Endothelial cell (in vitro differentiated cells): Measurements from ENCODE around the gene KYNU. TPM values are rescaled to one million over a fixed set of nuclear protein-coding genes. Genes with fewer than 3 reads are reported as not detected.

Experiments
- DNase-seq: peaks from one replicate; pipeline ENCODE4 v3.0.0; 2021; ENCODE audit warnings: low spot score
- H3K27ac Mint-ChIP-seq: one replicate; pipeline ENCODE4 v1.8.0; 2021; ENCODE audit warnings: mixed read lengths, inconsistent platforms; ENCODE audit not compliant: unreplicated experiment
- H3K27me3 Mint-ChIP-seq: one replicate; pipeline ENCODE4 v1.8.0; 2021; ENCODE audit warnings: mild to moderate bottlenecking, moderate library complexity, mixed read lengths, inconsistent platforms; ENCODE audit not compliant: unreplicated experiment
- H3K36me3 Mint-ChIP-seq: one replicate; pipeline ENCODE4 v1.8.0; 2021; ENCODE audit warnings: mild to moderate bottlenecking, low read depth, mixed read lengths, inconsistent platforms; ENCODE audit not compliant: unreplicated experiment
- H3K4me1 Mint-ChIP-seq: one replicate; pipeline ENCODE4 v1.8.0; 2021; ENCODE audit warnings: mild to moderate bottlenecking, mixed read lengths, inconsistent platforms; ENCODE audit not compliant: unreplicated experiment
- H3K4me3 Mint-ChIP-seq: one replicate; pipeline ENCODE4 v1.8.0; 2021; ENCODE audit warnings: mild to moderate bottlenecking, mixed read lengths, inconsistent platforms; ENCODE audit not compliant: unreplicated experiment
- H3K9me3 Mint-ChIP-seq: one replicate; pipeline ENCODE4 v1.8.0; 2021; ENCODE audit warnings: mixed read lengths, inconsistent platforms; ENCODE audit not compliant: unreplicated experiment
- CTCF ChIP-seq: fragments of 200-600 bp; sonication (generic); IDR thresholded peaks from one replicate; pipeline ENCODE4 v1.5.0; 2021; ENCODE audit warnings: antibody characterized with exemption; ENCODE audit not compliant: unreplicated experiment
- total RNA-seq: library from RNA; stranded (reverse); fragmentation: NEBNext Ultra II Directional; extraction: Animal tissue kit (Norgen Biotek cat#: 25700); gene quantifications from one replicate; pipeline ENCODE4 v1.2.1, GENCODE V29; 2021; ENCODE audit not compliant: unreplicated experiment

The KYNU gene
- total RNA-seq, 1 donor from 2014 or later = not detected

DNA sequence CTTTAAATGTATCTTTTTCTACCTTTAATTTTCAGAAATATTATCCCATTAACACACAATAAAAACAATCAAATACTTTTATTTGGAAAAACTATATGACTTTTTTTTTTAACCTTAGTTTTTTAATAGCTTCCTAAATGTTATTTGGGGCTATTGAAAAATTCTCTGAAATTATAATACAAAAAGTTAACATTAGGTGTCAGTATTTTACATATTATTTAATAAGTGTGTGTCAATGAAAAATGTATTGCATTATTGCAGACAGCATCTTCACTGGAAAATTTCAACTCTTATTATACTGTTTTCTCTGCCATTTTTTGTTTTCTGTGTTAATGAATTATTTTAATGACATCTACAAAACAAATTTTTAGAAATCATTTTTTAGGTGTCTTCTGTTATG lies 200.6 kb downstream of the KYNU start:
- Mint-ChIP-seq H3K4me1 (no peaks in the 10 kb centered on the region), H3K9me3 (no peaks in the 10 kb centered on the region), H3K27ac (no peak overlapping the region), H3K36me3 (no peaks in the 10 kb centered on the region), H3K4me3 (no peak overlapping the region), H3K27me3 (no peaks in the 10 kb centered on the region)
- no peak for DNase-seq
- no peak for TF ChIP-seq CTCF

DNA sequence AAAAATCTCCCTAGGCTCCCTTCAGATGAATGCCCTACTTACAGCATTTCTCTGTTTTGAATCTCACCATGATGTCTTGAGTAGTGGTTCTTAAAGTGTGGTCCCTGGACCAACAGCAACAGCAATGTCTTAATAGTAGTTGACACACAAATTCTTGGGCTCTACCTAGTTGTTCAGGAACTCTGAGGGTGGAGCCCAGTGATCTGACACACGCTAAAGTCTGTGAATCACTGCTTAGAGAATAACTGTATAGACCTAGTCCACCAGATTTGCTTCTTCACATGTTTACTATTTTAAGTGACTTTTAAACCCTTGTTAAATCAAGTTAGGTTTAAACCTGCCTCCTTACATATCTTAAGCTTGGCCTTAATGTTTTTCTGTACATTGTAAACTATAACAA lies 204.2 kb downstream of the KYNU start:
- Mint-ChIP-seq H3K27me3 (no peaks in the 10 kb centered on the region), H3K36me3 (no peaks in the 10 kb centered on the region), H3K4me3 (no peak overlapping the region), H3K27ac (no peak overlapping the region), H3K9me3 (no peaks in the 10 kb centered on the region), H3K4me1 (no peaks in the 10 kb centered on the region)
- DNase-seq = no peak
- TF ChIP-seq CTCF = no peak

GRCh38 chr2:143083636-143084035 lies 206.2 kb downstream of the KYNU start:
- Mint-ChIP-seq H3K27ac (no peak overlapping the region), H3K27me3 (no peaks in the 10 kb centered on the region), H3K4me1 (no peaks in the 10 kb centered on the region), H3K4me3 (no peak overlapping the region), H3K9me3 (no peaks in the 10 kb centered on the region), H3K36me3 (no peaks in the 10 kb centered on the region)
- no peak for DNase-seq
- TF ChIP-seq CTCF = no peak

DNA sequence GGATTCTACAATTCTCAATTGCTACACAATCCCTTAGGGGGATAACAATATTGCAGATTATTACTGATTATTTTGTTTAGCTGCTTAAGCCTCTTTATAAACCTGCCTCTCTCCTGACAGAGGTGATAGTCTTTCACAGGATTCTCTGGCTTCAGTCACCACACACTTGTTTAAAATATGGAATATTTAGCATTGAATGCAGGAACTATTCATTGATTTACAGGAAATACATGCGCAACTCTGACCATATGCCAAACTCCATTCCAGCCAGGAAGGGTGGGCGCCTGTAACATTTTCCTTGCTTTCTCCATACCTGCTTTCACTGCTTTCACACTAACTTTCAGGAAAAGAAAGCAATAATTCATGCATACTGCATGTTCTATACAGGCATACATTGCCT lies 207.0 kb downstream of the KYNU start:
- H3K4me3 Mint-ChIP-seq = no peak overlapping the region
- H3K27ac Mint-ChIP-seq = no peak overlapping the region
- no peaks in the 10 kb centered on the region for H3K27me3 Mint-ChIP-seq
- no peak for DNase-seq
- H3K9me3 Mint-ChIP-seq = no peaks in the 10 kb centered on the region
- H3K36me3 Mint-ChIP-seq = no peaks in the 10 kb centered on the region
- no peaks in the 10 kb centered on the region for H3K4me1 Mint-ChIP-seq
- TF ChIP-seq CTCF = no peak

DNA sequence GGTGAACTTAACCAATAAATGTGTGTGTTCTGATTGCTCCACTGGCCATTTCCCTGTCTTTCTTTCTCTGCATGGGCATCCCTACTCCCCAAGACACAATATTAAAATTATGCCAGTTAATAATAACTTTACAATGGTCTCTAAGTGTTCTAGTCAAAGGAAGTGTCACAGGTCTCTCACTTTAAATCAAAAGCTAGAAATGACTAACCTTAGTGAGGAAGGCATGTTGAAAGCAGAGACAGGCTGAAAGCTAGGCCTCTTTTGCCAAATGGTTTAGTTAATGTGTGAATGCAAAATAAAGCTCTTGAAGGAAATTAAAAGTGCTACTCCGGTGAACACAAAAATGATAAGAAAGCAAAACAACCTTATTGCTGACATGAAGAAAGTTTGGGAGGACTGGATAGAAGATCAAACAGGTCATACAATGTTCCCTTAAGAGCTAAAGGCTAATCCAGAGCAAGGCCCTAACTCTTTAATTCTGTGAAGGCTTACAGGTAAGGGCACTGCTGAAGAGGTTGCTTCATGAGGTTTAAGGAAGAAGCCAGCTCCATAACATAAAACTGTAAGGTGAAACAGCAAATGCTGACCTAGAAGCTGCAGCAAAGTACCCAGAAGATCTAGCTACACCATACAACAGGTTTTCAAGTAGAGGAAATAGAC lies 207.8 kb downstream of the KYNU start:
- Mint-ChIP-seq H3K27me3 (no peaks in the 10 kb centered on the region), H3K36me3 (no peaks in the 10 kb centered on the region), H3K27ac (no peak overlapping the region), H3K4me1 (no peaks in the 10 kb centered on the region), H3K4me3 (no peak overlapping the region), H3K9me3 (no peaks in the 10 kb centered on the region)
- DNase-seq = no peak
- TF ChIP-seq CTCF = no peak
